HepG2 (cell line): Measurements from ENCODE around the gene PSMA3. TPM values are rescaled to one million over a fixed set of nuclear protein-coding genes. Genes with fewer than 3 reads are reported as not detected.

Source experiments
- ATAD3A ChIP-seq: sonication (generic); formaldehyde crosslinking; IDR thresholded peaks from 2 replicates; pipeline ENCODE4 v1.4.0; 2020; ENCODE audit warnings: missing genetic modification reagents
- HOXD1 ChIP-seq: sonication (generic); formaldehyde crosslinking; IDR thresholded peaks from 2 replicates; pipeline ENCODE4 v1.5.0; 2020; ENCODE audit warnings: missing genetic modification reagents
- IRF2 ChIP-seq: IDR thresholded peaks from 2 replicates; pipeline ENCODE4 v1.6.1; 2018; ENCODE audit warnings: missing genetic modification reagents, missing compliant biosample characterization
- MTF1 ChIP-seq: sonication (generic); formaldehyde crosslinking; IDR thresholded peaks from 2 replicates; pipeline ENCODE4 v1.5.0; 2020; ENCODE audit warnings: missing genetic modification reagents
- NFATC3 ChIP-seq: sonication (generic); formaldehyde crosslinking; IDR thresholded peaks from 2 replicates; pipeline ENCODE4 v1.5.1; 2020; ENCODE audit warnings: mild to moderate bottlenecking, missing genetic modification reagents
- NFYC ChIP-seq: IDR thresholded peaks from 2 replicates; pipeline ENCODE4 v1.6.1; 2016; ENCODE audit warnings: missing genetic modification reagents, missing compliant biosample characterization
- POLR2G ChIP-seq: fragments of 200-400 bp; formaldehyde crosslinking; IDR thresholded peaks from 2 replicates; pipeline ENCODE4 v1.6.1; 2018; ENCODE audit warnings: mild to moderate bottlenecking, low read depth, low read length, moderate library complexity
- RAD21 ChIP-seq: fragments of 450-650 bp; formaldehyde crosslinking; IDR thresholded peaks from 2 replicates; pipeline ENCODE4 v1.5.0; 2020; ENCODE audit warnings: mild to moderate bottlenecking
- REXO4 ChIP-seq: sonication (generic); formaldehyde crosslinking; IDR thresholded peaks from 2 replicates; pipeline ENCODE4 v1.8.0; 2022; ENCODE audit warnings: missing genetic modification reagents, mild to moderate bottlenecking, borderline replicate concordance
- SOX5 ChIP-seq: IDR thresholded peaks from 2 replicates; pipeline ENCODE4 v1.6.1; 2016; ENCODE audit warnings: borderline replicate concordance
- SP140L ChIP-seq: sonication (generic); formaldehyde crosslinking; IDR thresholded peaks from 2 replicates; pipeline ENCODE4 v1.4.0; 2020; ENCODE audit warnings: missing genetic modification reagents, borderline replicate concordance
- YY1 ChIP-seq: IDR thresholded peaks from 2 replicates; pipeline ENCODE4 v1.6.1; 2011; ENCODE audit warnings: low read length, low read depth, moderate library complexity, mild to moderate bottlenecking; ENCODE audit not compliant: insufficient read depth, insufficient replicate concordance
- ZNF567 ChIP-seq: sonication (generic); formaldehyde crosslinking; IDR thresholded peaks from 2 replicates; pipeline ENCODE4 v1.8.1; 2023; ENCODE audit warnings: mild to moderate bottlenecking, missing genetic modification reagents, borderline replicate concordance
- ZNF570 ChIP-seq: sonication (generic); formaldehyde crosslinking; IDR thresholded peaks from 2 replicates; pipeline ENCODE4 v1.4.0; 2020; ENCODE audit warnings: mild to moderate bottlenecking, missing genetic modification reagents, borderline replicate concordance
- ZNF572 ChIP-seq: sonication (generic); formaldehyde crosslinking; IDR thresholded peaks from 2 replicates; pipeline ENCODE4 v1.5.1; 2020; ENCODE audit warnings: mild to moderate bottlenecking, missing genetic modification reagents
- ZNF616 ChIP-seq: sonication (generic); formaldehyde crosslinking; IDR thresholded peaks from 2 replicates; pipeline ENCODE4 v1.5.0; 2020; ENCODE audit warnings: low read depth, mild to moderate bottlenecking, missing genetic modification reagents
- ZNF709 ChIP-seq: sonication (generic); formaldehyde crosslinking; IDR thresholded peaks from 2 replicates; pipeline ENCODE4 v1.5.0; 2020; ENCODE audit warnings: mild to moderate bottlenecking, missing genetic modification reagents
- ZSCAN21 ChIP-seq: sonication (generic); formaldehyde crosslinking; IDR thresholded peaks from 2 replicates; pipeline ENCODE4 v1.8.0; 2022; ENCODE audit warnings: mild to moderate bottlenecking, missing genetic modification reagents, moderate library complexity, borderline replicate concordance
- polyA plus RNA-seq, 8 experiments: library from polyadenylated mRNA; depleted of rRNA in 3 of 8; stranded (reverse) in 7 of 8; unstranded in 1 of 8; fragments of >200 nt; fragmentation: Illumina TruSeq in 4 of 8; extraction: Trizol in 4 of 8; gene quantifications; 2 replicates each; pipeline versions ENCODE4 v1.2.1 to v1.2.3, GENCODE V29; 2011 to 2016; ENCODE audit warnings: low read depth in 4 of 8, missing spikeins in 1 of 8, mixed read lengths in 1 of 8; ENCODE audit not compliant: insufficient read depth in 1 of 8
- total RNA-seq, 5 experiments: library from RNA; depleted of rRNA; stranded (reverse); fragments of >200 nt; fragmentation: Illumina TruSeq; extraction: Trizol; gene quantifications; 2 replicates each; pipeline ENCODE4 v1.2.3, GENCODE V29; 2016; ENCODE audit warnings: low read depth in 1 of 5
- TF ChIP-seq, protein P1 (sequence below): sonication (generic); formaldehyde crosslinking; IDR thresholded peaks from 2 replicates; pipeline ENCODE4 v1.8.1; 2023; ENCODE audit warnings: mild to moderate bottlenecking, missing genetic modification reagents
- TF ChIP-seq, protein P2 (sequence below): sonication (generic); formaldehyde crosslinking; IDR thresholded peaks from 2 replicates; pipeline ENCODE4 v1.5.0; 2020; ENCODE audit warnings: missing genetic modification reagents
- TF ChIP-seq, protein P3 (sequence below): IDR thresholded peaks from 2 replicates; pipeline ENCODE4 v1.6.1; 2016; ENCODE audit warnings: low read depth, control low read depth
- TF ChIP-seq, protein P4 (sequence below): sonication (generic); formaldehyde crosslinking; IDR thresholded peaks from 2 replicates; pipeline ENCODE4 v1.8.0; 2022; ENCODE audit warnings: mild to moderate bottlenecking, missing genetic modification reagents, borderline replicate concordance
- TF ChIP-seq, protein P5 (sequence below): sonication (generic); formaldehyde crosslinking; IDR thresholded peaks from 2 replicates; pipeline ENCODE4 v1.4.0; 2020; ENCODE audit warnings: missing genetic modification reagents; ENCODE audit errors: not compliant biosample characterization
- TF ChIP-seq, protein P6 (sequence below): sonication (generic); formaldehyde crosslinking; IDR thresholded peaks from 2 replicates; pipeline ENCODE4 v1.4.0; 2020; ENCODE audit warnings: missing genetic modification reagents, borderline replicate concordance

Gene PSMA3
- total and polyA plus RNA-seq, 2 of the 13 experiments (the other 11 are each of a cell fraction or from before 2014, with no cell fraction given) = 232 to 275 TPM

DNA sequence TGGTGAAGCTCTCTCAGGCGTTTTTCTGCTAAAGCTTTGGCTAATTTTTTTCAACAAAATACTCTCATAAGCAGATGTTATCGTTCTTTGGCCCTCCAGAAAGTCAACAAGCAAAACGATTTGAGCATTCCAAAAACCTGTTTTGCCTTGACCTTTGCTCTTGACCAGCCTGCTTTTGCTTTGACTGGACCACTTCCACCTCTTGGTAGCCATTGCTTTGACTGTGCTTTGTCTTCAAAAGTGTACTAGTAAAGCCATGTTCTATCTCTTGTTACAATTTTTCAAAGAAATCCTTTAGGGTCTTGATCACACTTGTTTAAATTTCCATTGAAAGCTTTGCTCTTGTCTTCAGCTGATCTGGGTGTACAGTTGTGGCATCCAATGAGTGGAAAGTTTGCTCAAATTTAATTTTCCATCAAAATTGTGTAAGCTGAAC lies 43.0 kb downstream of the PSMA3 start (continued):
- TF ChIP-seq ZNF616 (CRISPR knock-in tag) = no peak
- no peak for TF ChIP-seq NFYC (CRISPR knock-in tag)
- peak; percentile 42 for TF ChIP-seq YY1
- TF ChIP-seq IRF2 = peak; percentile 67; the same call in 1 of the 2 replicates
- no peak for TF ChIP-seq ZNF567 (CRISPR knock-in tag)
- peak; percentile 86; the same call in 1 of the 2 replicates for TF ChIP-seq SOX5 (CRISPR knock-in tag)
- TF ChIP-seq, protein P1, sequence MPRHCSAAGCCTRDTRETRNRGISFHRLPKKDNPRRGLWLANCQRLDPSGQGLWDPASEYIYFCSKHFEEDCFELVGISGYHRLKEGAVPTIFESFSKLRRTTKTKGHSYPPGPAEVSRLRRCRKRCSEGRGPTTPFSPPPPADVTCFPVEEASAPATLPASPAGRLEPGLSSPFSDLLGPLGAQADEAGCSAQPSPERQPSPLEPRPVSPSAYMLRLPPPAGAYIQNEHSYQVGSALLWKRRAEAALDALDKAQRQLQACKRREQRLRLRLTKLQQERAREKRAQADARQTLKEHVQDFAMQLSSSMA = no peak
- TF ChIP-seq RAD21 (CRISPR knock-in tag) = 0 out of 2 replicates have a peak, but pooled peaks have one; percentile 27
- no peak for TF ChIP-seq ZNF572 (CRISPR knock-in tag)
- TF ChIP-seq, protein P2, sequence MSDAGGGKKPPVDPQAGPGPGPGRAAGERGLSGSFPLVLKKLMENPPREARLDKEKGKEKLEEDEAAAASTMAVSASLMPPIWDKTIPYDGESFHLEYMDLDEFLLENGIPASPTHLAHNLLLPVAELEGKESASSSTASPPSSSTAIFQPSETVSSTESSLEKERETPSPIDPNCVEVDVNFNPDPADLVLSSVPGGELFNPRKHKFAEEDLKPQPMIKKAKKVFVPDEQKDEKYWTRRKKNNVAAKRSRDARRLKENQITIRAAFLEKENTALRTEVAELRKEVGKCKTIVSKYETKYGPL (CRISPR knock-in tag) = no peak
- TF ChIP-seq, protein P3, sequence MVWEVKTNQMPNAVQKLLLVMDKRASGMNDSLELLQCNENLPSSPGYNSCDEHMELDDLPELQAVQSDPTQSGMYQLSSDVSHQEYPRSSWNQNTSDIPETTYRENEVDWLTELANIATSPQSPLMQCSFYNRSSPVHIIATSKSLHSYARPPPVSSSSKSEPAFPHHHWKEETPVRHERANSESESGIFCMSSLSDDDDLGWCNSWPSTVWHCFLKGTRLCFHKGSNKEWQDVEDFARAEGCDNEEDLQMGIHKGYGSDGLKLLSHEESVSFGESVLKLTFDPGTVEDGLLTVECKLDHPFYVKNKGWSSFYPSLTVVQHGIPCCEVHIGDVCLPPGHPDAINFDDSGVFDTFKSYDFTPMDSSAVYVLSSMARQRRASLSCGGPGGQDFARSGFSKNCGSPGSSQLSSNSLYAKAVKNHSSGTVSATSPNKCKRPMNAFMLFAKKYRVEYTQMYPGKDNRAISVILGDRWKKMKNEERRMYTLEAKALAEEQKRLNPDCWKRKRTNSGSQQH (CRISPR knock-in tag) = no peak
- TF ChIP-seq NFATC3 (CRISPR knock-in tag) = no peak
- no peak for TF ChIP-seq SP140L
- TF ChIP-seq, protein P4, sequence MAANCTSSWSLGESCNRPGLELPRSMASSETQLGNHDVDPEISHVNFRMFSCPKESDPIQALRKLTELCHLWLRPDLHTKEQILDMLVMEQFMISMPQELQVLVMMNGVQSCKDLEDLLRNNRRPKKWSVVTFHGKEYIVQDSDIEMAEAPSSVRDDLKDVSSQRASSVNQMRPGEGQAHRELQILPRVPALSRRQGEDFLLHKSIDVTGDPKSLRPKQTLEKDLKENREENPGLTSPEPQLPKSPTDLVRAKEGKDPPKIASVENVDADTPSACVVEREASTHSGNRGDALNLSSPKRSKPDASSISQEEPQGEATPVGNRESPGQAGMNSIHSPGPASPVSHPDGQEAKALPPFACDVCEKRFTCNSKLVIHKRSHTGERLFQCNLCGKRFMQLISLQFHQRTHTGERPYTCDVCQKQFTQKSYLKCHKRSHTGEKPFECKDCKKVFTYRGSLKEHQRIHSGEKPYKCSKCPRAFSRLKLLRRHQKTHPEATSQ (CRISPR knock-in tag) = peak; percentile 53; the same call in 1 of the 2 replicates
- TF ChIP-seq, protein P5, sequence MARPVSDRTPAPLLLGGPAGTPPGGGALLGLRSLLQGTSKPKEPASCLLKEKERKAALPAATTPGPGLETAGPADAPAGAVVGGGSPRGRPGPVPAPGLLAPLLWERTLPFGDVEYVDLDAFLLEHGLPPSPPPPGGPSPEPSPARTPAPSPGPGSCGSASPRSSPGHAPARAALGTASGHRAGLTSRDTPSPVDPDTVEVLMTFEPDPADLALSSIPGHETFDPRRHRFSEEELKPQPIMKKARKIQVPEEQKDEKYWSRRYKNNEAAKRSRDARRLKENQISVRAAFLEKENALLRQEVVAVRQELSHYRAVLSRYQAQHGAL (CRISPR knock-in tag) = no peak
- TF ChIP-seq ZNF709 (CRISPR knock-in tag) = no peak
- TF ChIP-seq ZNF570 (CRISPR knock-in tag) = no peak
- no peak for TF ChIP-seq ZSCAN21
- no peak for TF ChIP-seq POLR2G
- TF ChIP-seq, protein P6, sequence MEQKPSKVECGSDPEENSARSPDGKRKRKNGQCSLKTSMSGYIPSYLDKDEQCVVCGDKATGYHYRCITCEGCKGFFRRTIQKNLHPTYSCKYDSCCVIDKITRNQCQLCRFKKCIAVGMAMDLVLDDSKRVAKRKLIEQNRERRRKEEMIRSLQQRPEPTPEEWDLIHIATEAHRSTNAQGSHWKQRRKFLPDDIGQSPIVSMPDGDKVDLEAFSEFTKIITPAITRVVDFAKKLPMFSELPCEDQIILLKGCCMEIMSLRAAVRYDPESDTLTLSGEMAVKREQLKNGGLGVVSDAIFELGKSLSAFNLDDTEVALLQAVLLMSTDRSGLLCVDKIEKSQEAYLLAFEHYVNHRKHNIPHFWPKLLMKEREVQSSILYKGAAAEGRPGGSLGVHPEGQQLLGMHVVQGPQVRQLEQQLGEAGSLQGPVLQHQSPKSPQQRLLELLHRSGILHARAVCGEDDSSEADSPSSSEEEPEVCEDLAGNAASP (CRISPR knock-in tag) = no peak
- TF ChIP-seq REXO4 = no peak
- TF ChIP-seq MTF1 = no peak
- no peak for TF ChIP-seq ATAD3A
- TF ChIP-seq HOXD1 = no peak
